BJ (cell line): ENCODE data around the gene UBE2F. TPM values are rescaled to one million over a fixed set of nuclear protein-coding genes. Genes with fewer than 3 reads are reported as not detected.
"Not testable (repeated sequence)": the region's sequence is repeated elsewhere in the genome, so short reads cannot be mapped to it uniquely, and the experiment has no call there.

Experiments used
- CTCF ChIA-PET: fragments of 350-600 bp; formaldehyde crosslinking; extraction: SDS; loops from one replicate; lab custom pipeline; 2021; ENCODE audit warnings: antibody characterized with exemption, inconsistent platforms; lab: Yijun Ruan, JAX
- POLR2A ChIA-PET: fragments of 300-600 bp; sonication (Branson Sonifier 250); formaldehyde crosslinking; extraction: SDS; loops from one replicate; lab custom pipeline; 2021; ENCODE audit warnings: antibody characterized with exemption; lab: Charles Lee
- DNase-seq: peaks from one replicate; pipeline ENCODE4 v3.0.0-alpha.2; 2011; ENCODE audit warnings: low read depth
- H3K27me3 ChIP-seq: 2 replicates; pipeline ENCODE4 v1.6.0; 2011; ENCODE audit warnings: low read length; ENCODE audit not compliant: control insufficient read depth, insufficient read depth
- H3K36me3 ChIP-seq: 2 replicates; pipeline ENCODE4 v1.5.1; 2011; ENCODE audit warnings: low read length; ENCODE audit not compliant: control insufficient read depth, insufficient read depth
- H3K4me3 ChIP-seq: 2 replicates; pipeline ENCODE4 v1.5.1; 2011; ENCODE audit warnings: low read depth, mild to moderate bottlenecking, control low read depth, low read length
- CTCF ChIP-seq: IDR thresholded peaks from 2 replicates; pipeline ENCODE4 v1.5.1; 2011; ENCODE audit warnings: low read depth, mild to moderate bottlenecking, control low read depth, inconsistent platforms, low read length, moderate library complexity; ENCODE audit not compliant: insufficient read depth
- polyA plus RNA-seq: library from polyadenylated mRNA; depleted of rRNA; stranded (reverse); fragments of >200 nt; gene quantifications from 2 replicates; pipeline ENCODE4 v1.2.3, GENCODE V29; 2011

Gene UBE2F
- polyA plus RNA-seq, 1 experiment: 47.9 TPM

DNA sequence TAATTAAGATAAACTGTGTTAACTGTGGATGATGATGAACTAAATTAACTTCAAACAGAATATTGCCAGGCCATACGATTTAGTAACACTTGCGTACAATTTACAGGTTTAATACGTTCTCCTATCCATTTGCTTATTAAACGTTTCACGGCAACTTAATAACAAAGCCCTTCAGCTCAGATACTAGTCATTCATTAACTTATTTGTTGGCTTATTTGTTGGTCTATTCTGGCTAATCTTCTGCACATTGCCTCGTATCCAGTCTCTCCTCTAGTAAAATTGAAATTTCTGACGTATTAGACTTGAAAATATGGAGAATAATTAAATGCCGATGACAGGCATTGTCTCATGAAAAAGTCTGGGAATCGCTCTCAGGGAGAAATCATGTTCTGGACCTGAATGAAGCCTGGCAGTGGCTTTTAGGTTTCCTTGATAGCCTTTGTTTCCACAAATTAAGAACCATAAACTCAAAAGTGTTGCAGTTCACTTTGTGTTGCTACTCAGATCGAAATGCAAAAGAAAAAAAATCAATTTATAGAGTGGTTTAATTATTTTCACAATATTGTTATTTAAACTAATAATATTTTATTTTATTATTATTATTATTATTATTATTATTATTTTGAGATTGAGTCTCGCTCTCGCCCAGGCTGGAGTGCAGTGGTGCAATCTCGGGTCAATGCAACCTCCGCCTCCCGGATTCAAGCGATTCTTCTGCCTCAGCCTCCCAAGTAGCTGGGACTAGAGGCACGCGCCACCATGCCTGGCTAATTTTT is 98.4 kb downstream of the UBE2F start:
- no peak for DNase-seq
- Histone ChIP-seq H3K4me3 (no peak overlapping the region), H3K27me3 (no peaks in the 10 kb centered on the region), H3K36me3 (peaks cover 3% of the 10 kb centered on the region; the same call in 1 of the 2 replicates)
- no peak for TF ChIP-seq CTCF
- POLR2A ChIA-PET: no interaction called here
- CTCF ChIA-PET: no interaction called here

DNA sequence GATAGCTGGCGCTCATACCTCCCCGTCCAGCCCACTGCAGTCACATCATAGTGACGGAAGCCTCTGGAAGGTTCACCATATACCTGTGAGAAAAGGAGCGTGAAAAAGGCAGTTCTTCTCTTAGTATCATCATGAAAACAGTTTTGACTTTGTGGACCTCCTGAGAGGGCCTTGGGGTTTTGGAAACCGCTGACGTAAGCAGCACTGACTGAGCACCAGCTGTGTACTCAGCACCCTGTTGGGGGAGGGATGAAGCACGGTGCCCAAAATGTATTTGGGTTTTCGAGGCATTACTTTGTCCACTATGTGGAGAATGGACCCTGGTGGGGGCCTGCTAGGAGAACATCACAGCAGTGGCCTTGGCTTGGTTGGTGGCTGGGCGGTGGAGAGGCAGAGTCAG is 99.4 kb downstream of the UBE2F start:
- no peak for DNase-seq
- ChIA-PET CTCF (no interaction called here), POLR2A (no interaction called here)
- Histone ChIP-seq H3K4me3 (no peak overlapping the region), H3K27me3 (no peaks in the 10 kb centered on the region), H3K36me3 (peaks cover 3% of the 10 kb centered on the region; the same call in 1 of the 2 replicates)
- no peak for TF ChIP-seq CTCF

DNA sequence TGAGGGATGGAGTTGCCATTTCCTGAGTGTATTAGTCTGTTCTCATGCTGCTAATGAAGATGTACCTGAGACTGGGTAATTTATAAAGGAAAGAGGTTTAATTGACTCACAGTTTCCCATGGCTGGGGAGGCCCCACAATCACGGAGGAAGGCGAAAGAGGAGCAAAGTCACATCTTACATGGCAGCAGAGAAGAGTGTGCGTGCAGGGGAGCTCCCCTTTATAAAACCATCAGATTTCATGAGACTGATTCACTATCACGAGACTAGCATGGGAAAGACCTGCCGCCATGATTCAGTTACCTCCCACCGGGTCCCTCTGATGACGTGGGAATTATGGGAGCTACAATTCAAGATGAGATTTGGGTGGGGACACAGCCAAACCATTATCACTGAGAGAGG is 99.9 kb downstream of the UBE2F start:
- DNase-seq, H3K36me3 ChIP-seq, H3K4me3 ChIP-seq, H3K27me3 ChIP-seq, POLR2A ChIA-PET: not testable (repeated sequence)
- CTCF ChIA-PET: interaction anchor here (0.5 kb wide), 1 partner anchor 23 kb away, joined by 3 read pairs; no protein-coding TSS in a partner anchor

DNA sequence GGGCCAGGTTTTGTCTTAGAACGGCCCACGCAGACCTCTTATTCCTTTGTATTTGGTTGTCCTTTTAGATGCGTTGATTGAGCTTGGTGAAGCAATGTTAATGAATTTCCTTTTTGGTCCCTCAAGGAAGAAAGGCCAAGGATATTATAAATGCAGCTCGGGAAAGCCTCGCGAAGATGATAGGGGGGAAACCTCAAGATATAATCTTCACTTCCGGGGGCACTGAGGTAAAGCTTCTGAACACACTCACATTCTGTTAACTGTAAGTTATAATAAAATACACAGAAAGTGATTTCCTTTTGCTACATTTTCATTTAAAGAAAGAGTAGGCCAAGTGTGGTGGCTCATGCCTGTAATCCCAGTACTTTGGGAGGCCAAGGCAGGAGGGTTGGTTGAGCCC is 101.1 kb downstream of the UBE2F start:
- Histone ChIP-seq H3K27me3 (no peaks in the 10 kb centered on the region), H3K36me3 (peaks cover 3% of the 10 kb centered on the region; the same call in 1 of the 2 replicates), H3K4me3 (no peak overlapping the region)
- POLR2A ChIA-PET: no interaction called here
- CTCF ChIA-PET: no interaction called here
- no peak for TF ChIP-seq CTCF
- no peak for DNase-seq

DNA sequence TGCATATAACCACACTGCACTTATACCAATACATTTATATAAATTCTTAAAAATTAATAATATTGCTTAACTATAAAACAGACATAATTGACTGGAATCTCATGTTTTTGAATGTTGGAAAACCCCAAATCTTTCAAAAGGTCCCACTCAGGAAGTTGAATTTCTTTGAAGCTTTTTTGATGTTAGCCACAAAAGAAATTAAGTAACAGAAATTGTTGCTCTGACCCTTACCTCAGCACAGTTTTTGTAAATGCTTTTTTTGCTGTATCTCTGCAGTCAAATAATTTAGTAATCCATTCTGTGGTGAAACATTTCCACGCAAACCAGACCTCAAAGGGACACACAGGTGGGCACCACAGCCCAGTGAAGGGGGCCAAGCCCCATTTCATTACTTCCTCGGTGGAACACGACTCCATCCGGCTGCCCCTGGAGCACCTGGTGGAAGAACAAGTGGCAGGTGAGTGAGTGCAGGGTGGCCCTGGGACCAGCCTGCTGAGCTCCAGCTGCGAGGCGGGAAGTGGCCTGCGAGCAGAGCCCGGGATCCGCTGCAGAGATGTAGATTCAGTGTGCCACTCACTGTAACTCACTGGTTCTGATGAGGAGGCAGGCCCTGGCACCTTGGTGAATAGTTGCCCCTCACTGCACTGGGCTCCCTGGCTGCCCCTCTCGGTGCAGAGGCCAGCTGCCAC is 102.4 kb downstream of the UBE2F start:
- ChIA-PET POLR2A (no interaction called here), CTCF (no interaction called here)
- no peak for DNase-seq
- H3K36me3 ChIP-seq: peaks cover 3% of the 10 kb centered on the region; the same call in 1 of the 2 replicates
- H3K27me3 ChIP-seq: no peaks in the 10 kb centered on the region
- no peak overlapping the region for H3K4me3 ChIP-seq
- no peak for TF ChIP-seq CTCF
